Fibroblast of skin of abdomen (primary cell): ENCODE measurements around the gene NOD2.
A peak's percentile ranks its signal among the peaks of the same experiment; 100 is the strongest.

ENCODE experiments used
- DNase-seq: peaks from one replicate; pipeline ENCODE4 v3.0.0-alpha.2; 2013

NOD2 gene

GRCh38 chr16:50695017-50696000, 1.9 kb downstream of the NOD2 start:
- no peak for DNase-seq

GRCh38 chr16:50696126-50696525, 2.7 kb downstream of the NOD2 start:
- no peak for DNase-seq

GRCh38 chr16:50696575-50697420, 3.4 kb downstream of the NOD2 start:
- DNase-seq: peak; percentile 48

- DNase-seq: no peak
These were observed 4.0 kb downstream of the NOD2 start for GRCh38 chr16:50697421-50697715.

GRCh38 chr16:50697881-50698767, 4.7 kb downstream of the NOD2 start:
- DNase-seq: no peak

GRCh38 chr16:50699326-50700159, 6.1 kb downstream of the NOD2 start:
- no peak for DNase-seq

GRCh38 chr16:50702725-50703124, 9.3 kb downstream of the NOD2 start:
- no peak for DNase-seq

- no peak for DNase-seq
These were observed 10.8 kb downstream of the NOD2 start for GRCh38 chr16:50704245-50704644.

- no peak for DNase-seq
These were observed 12.2 kb downstream of the NOD2 start for GRCh38 chr16:50705436-50706110.

- no peak for DNase-seq
These were observed 12.8 kb downstream of the NOD2 start for GRCh38 chr16:50706250-50706649.

GRCh38 chr16:50708373-50709060, 15.1 kb downstream of the NOD2 start:
- no peak for DNase-seq

GRCh38 chr16:50709061-50709684, 15.8 kb downstream of the NOD2 start:
- no peak for DNase-seq

GRCh38 chr16:50709980-50710379, 16.6 kb downstream of the NOD2 start:
- DNase-seq: no peak

- no peak for DNase-seq
These were observed 17.6 kb downstream of the NOD2 start for GRCh38 chr16:50711040-50711439.

GRCh38 chr16:50711862-50712559, 18.6 kb downstream of the NOD2 start:
- no peak for DNase-seq

GRCh38 chr16:50712560-50712898, 19.1 kb downstream of the NOD2 start:
- peak; percentile 33 for DNase-seq

GRCh38 chr16:50712956-50713355, 19.6 kb downstream of the NOD2 start:
- no peak for DNase-seq

GRCh38 chr16:50717091-50717490, 23.7 kb downstream of the NOD2 start:
- DNase-seq: no peak

- DNase-seq: no peak
These were observed 24.1 kb downstream of the NOD2 start for GRCh38 chr16:50717494-50717893.
